GM19372 (cell line): Measurements from ENCODE around the gene FRMD3.

Experiments used
- ATAC-seq: cut with Tn5 transposase; IDR thresholded peaks from one replicate; pipeline ENCODE4 v1.9.1; 2021; ENCODE audit warnings: mild to moderate bottlenecking, low read depth, moderate library complexity; ENCODE audit not compliant: unreplicated experiment

FRMD3 gene

DNA sequence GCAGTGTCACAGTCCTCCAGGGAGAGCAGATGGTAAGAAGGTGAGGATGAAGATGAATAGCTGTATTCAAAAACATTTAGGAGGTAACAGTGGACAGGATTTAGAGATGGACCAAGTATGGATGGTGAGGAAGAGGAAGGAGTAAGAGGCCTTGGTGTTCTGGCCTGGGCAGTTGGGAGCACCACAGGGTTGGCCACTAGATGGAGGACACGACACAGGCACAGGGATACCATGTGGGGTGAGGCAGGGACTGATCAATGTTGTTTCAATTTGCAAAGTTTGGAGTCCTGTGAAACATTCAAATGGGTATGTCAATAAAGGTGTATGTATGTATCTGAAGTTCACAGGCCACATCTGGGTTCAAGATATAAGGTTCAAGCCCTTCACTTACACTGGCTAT lies 334.2 kb downstream of the FRMD3 start:
- ATAC-seq, result no peak

DNA sequence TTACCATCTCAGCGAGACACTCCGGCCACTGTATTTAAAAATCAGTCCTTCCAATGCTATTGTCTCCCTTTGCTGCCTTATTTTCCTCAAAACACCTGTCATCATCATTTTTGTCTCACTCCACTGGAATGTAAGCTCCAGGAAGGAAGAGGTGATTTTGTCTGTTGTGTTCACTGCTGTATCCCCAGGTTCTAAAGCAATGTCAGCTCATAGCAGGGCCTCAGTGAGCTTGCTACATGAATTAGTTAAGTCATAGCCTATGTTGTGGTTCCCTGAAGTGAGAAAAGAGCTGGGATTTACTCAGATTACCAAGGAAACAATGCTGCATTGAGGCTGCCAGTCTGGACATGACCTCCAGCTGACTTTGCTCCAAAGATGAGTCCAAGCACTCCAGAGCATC lies 337.7 kb downstream of the FRMD3 start:
- no peak for ATAC-seq

DNA sequence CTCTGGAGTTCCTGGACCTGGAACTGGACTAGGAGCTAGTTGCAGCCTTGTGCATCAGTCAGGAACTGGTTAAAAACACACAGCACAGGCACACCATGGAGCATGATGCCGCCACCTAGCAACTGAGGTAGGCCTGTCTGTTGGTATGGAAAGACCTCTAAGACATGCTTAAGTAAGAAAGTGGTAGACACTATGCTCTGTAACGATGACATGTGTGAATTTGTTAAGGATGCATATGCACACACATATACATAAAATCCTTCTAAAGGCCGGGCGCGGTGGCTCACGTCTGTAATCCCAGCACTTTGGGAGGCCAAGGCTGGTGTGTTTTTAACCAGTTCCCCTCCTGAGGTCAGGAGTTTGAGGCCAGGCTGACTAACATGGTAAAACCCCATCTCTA lies 338.4 kb downstream of the FRMD3 start:
- ATAC-seq, result no peak

DNA sequence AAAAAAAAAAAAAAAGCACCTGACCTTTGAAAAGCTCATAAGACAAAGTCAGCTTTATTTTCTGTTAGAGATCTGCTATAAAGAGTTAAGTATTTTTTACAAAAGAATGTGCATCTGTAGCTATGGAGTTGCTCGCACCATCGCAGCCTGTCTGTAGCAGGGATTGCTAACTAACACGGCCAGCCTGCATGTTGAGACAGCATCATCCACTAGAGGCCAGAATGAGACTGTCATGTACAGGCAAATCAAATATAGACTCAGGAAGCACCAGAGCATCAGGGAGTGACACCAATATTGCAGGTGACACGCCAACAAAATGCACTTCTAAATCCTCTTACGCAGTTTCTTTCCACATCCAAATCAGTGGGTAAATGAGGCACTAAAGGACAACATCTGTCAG lies 339.0 kb downstream of the FRMD3 start:
- ATAC-seq, result no peak

DNA sequence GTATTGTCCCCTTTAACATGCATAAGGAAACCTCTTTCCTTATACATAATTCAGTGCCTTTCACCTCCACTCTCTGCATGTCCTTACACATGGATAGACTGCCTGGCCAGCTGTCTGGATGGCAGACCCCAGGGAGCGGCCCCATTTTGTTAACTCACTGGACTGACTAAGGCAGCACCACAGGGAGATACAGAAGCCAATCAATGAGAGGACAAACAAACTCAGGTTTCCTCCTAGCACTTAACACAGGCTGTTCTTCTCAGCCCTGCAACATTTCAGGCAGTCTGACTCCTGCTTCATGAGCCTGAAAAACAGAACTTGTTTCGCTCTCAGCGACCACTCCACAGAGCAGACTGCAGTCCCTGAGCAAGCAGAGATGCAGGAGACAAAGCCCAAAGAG lies 339.8 kb downstream of the FRMD3 start:
- no peak for ATAC-seq

DNA sequence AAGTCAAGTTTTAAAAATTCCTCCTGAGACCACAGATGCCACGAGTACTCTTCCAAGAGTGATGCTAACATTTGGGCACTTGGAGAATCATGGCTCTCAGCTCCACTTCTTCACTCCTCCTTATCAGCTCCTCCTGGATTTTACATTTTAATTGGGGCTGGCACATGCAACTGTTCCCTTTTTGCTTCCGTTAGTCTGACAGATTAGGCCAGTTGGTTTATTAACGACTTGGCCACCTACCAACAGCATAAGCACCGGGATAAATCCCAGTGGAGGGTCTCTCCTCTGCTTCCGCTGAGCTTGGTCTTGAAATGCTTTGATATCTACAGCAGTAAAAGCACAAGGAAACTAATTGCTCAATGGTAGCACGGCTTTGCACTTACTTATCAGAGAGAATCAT lies 340.6 kb downstream of the FRMD3 start:
- no peak for ATAC-seq

DNA sequence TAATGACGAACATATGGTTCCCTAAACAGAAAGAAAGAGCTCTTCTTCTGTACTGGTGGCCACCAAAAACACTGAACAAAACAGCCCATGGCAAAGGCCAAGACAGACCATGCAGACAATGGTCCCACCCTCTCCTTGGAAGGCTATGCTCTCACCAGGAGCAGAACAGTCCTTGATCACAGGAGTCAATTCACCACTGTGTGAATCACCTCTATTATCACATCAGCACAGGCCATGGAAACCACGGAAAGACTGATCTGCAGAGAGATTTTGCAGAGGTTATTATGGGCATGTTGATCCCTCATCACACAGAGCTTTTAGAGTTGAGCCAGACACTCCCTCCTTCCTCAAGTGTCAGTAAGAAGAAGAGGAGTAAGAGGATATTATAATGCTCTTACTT lies 341.3 kb downstream of the FRMD3 start:
- ATAC-seq, result no peak
